Natural killer cell (primary cell): Measurements from ENCODE around the gene SANBR. TPM values are rescaled to one million over a fixed set of nuclear protein-coding genes. Genes with fewer than 3 reads are reported as not detected.

Source experiments
- ATAC-seq, 3 donors: fragments of 150-1000 bp in 2 of 3; fragments of 200-7000 bp in 1 of 3; cut with Tn5 transposase; 1 replicate in 1 of 3; 2 replicates in 2 of 3; pipeline ENCODE4 v1.10.0; 2021; ENCODE audit warnings: mild to moderate bottlenecking in 2 of 3, moderate library complexity in 2 of 3
- DNase-seq, 2 donors: peaks; one replicate each; pipeline versions ENCODE4 v3.0.0 to v3.0.0-alpha.2; 2013 to 2021; ENCODE audit warnings: mixed read lengths in 1 of 2
- H3K27ac ChIP-seq: one replicate; pipeline ENCODE4 v1.5.1; 2013; ENCODE audit warnings: mild to moderate bottlenecking, low read length
- H3K27me3 ChIP-seq: one replicate; pipeline ENCODE4 v1.6.1; 2013; ENCODE audit warnings: low read length; ENCODE audit not compliant: control insufficient read depth, insufficient read depth
- H3K36me3 ChIP-seq: one replicate; pipeline ENCODE4 v1.6.1; 2013; ENCODE audit warnings: low read length; ENCODE audit not compliant: control insufficient read depth, insufficient read depth
- H3K4me1 ChIP-seq: one replicate; pipeline ENCODE4 v1.6.1; 2013; ENCODE audit warnings: low read length; ENCODE audit not compliant: control insufficient read depth, insufficient read depth
- H3K4me3 ChIP-seq: one replicate; pipeline ENCODE4 v1.5.1; 2013; ENCODE audit warnings: low read length
- H3K9me3 ChIP-seq: one replicate; pipeline ENCODE4 v1.6.1; 2013; ENCODE audit warnings: low read length; ENCODE audit not compliant: control insufficient read depth, insufficient read depth
- H3K27ac Mint-ChIP-seq, 2 donors: one replicate each; pipeline ENCODE4 v1.8.0; 2022; ENCODE audit warnings: mild to moderate bottlenecking in 2 of 2, mixed read lengths in 2 of 2, moderate library complexity in 1 of 2
- H3K27me3 Mint-ChIP-seq, 2 donors: one replicate each; pipeline ENCODE4 v1.8.0; 2022; ENCODE audit warnings: low read depth in 2 of 2, mixed read lengths in 2 of 2
- H3K36me3 Mint-ChIP-seq: one replicate; pipeline ENCODE4 v1.8.0; 2022; ENCODE audit warnings: mixed read lengths
- H3K4me1 Mint-ChIP-seq, 2 donors: one replicate each; pipeline ENCODE4 v1.8.0; 2022; ENCODE audit warnings: mixed read lengths in 2 of 2
- H3K4me3 Mint-ChIP-seq: one replicate; pipeline ENCODE4 v1.8.0; 2022; ENCODE audit warnings: mild to moderate bottlenecking, moderate library complexity, mixed read lengths
- H3K9me3 Mint-ChIP-seq, 2 donors: one replicate each; pipeline ENCODE4 v1.8.0; 2022; ENCODE audit warnings: mixed read lengths in 2 of 2
- WGBS: methylation state at CpG from one replicate; pipeline ENCODE4 v1.1.7; 2013; ENCODE audit warnings: missing lambda C conversion rate; ENCODE audit not compliant: insufficient coverage; 5-methylcytosine and 5-hydroxymethylcytosine counted together
- intact Hi-C: fragments of 100-400 bp; cut with micrococcal nuclease; formaldehyde crosslinking; loops from one replicate; pipeline ENCODE4 v1.14.2; 2022
- total RNA-seq, 4 donors: library from RNA; stranded (reverse); fragments of 120-200 nt in 1 of 4; gene quantifications; one replicate each; pipeline versions ENCODE4 v1.2.3 to v1.2.4, GENCODE V29; 2013 to 2022
- TF ChIP-seq, protein P1 (sequence below): fragments of 200-600 bp; IDR thresholded peaks from one replicate; pipeline ENCODE4 v1.8.0; 2022; ENCODE audit warnings: antibody characterized with exemption

SANBR gene
- total RNA-seq, 3 donors from 2014 or later (not counting 1 experiment from before 2014, with no cell fraction given), result 5.3 to 6.3 (median 5.8) TPM

DNA sequence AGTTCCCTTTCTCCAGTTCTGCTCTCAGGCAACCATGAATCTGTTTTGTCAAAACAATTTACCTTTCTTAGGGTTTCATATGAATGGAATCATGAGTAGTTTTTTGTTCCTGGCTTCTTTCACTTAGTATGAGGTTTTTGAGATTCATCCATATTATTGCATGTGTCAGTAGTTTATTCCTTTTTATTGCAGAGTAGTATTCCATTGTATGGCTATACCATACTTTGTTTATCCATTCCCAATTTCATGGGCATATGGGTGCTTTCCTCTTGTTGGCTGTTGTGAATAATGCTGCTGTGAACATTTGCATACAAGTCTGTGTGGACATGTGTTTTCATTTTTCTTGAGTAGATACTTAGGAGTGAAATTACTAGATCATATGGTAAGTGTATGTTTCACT, 46.0 kb downstream of the SANBR start:
- intact Hi-C loops, result no loop called here
- H3K36me3 ChIP-seq, result no peaks in the 10 kb centered on the region
- H3K4me1 ChIP-seq, result no peaks in the 10 kb centered on the region
- Mint-ChIP-seq H3K27me3 (no peaks in the 10 kb centered on the region), H3K36me3 (no peaks in the 10 kb centered on the region), H3K4me3 (no peak overlapping the region), H3K27ac (no peak overlapping the region), H3K9me3 (no peaks in the 10 kb centered on the region), H3K4me1 (no peaks in the 10 kb centered on the region)
- no peak overlapping the region for H3K4me3 ChIP-seq
- TF ChIP-seq, protein P1, sequence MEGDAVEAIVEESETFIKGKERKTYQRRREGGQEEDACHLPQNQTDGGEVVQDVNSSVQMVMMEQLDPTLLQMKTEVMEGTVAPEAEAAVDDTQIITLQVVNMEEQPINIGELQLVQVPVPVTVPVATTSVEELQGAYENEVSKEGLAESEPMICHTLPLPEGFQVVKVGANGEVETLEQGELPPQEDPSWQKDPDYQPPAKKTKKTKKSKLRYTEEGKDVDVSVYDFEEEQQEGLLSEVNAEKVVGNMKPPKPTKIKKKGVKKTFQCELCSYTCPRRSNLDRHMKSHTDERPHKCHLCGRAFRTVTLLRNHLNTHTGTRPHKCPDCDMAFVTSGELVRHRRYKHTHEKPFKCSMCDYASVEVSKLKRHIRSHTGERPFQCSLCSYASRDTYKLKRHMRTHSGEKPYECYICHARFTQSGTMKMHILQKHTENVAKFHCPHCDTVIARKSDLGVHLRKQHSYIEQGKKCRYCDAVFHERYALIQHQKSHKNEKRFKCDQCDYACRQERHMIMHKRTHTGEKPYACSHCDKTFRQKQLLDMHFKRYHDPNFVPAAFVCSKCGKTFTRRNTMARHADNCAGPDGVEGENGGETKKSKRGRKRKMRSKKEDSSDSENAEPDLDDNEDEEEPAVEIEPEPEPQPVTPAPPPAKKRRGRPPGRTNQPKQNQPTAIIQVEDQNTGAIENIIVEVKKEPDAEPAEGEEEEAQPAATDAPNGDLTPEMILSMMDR, result no peak
- DNase-seq (no peak), ATAC-seq (no peak)
- H3K27ac ChIP-seq, result no peak overlapping the region
- H3K9me3 ChIP-seq, result no peaks in the 10 kb centered on the region
- H3K27me3 ChIP-seq, result no peaks in the 10 kb centered on the region

DNA sequence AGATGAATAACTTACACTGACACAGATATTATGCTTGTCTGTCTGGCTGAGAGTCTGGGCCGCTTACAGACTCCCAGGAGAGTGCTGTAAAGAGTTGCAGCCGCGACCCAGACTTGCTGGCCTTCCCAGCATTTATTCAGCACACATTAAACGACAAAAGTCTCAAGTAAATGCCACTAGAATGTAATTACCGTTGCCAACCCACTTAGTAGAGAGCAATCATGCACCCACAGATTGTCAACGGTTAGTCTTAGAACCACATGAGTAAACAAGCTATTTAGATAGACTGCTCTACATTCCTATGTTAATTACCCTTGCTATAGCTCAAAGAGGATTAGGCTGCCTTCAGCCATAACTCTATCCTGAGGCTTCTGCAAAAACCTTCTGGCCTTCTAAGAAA, 48.5 kb downstream of the SANBR start:
- no peaks in the 10 kb centered on the region for H3K27me3 Mint-ChIP-seq
- intact Hi-C loops, result no loop called here
- no peak overlapping the region for H3K27ac Mint-ChIP-seq
- Histone ChIP-seq H3K4me3 (no peak overlapping the region), H3K4me1 (no peaks in the 10 kb centered on the region), H3K36me3 (peaks cover 3% of the 10 kb centered on the region), H3K27ac (no peak overlapping the region), H3K9me3 (no peaks in the 10 kb centered on the region), H3K27me3 (no peaks in the 10 kb centered on the region)
- no peaks in the 10 kb centered on the region for H3K4me1 Mint-ChIP-seq
- TF ChIP-seq, protein P1, result no peak
- H3K36me3 Mint-ChIP-seq, result no peaks in the 10 kb centered on the region
- ATAC-seq (no peak), DNase-seq (no peak)
- 91% methylated on average over 6 of the region's 6 CpGs for WGBS
- H3K4me3 Mint-ChIP-seq, result no peak overlapping the region
- H3K9me3 Mint-ChIP-seq, result no peaks in the 10 kb centered on the region

Other genes with a start within 250 kb of the SANBR start
- gene REL, start 184.3 kb upstream of the SANBR start, total RNA-seq, result 100 to 1,000 TPM; 128 to 197 (median 178) TPM
- 10 to 100 TPM; 15.8 to 18.1 (median 17.9) TPM for gene PEX13, start 48.2 kb upstream of the SANBR start, total RNA-seq
- gene PUS10, start 47.6 kb upstream of the SANBR start, total RNA-seq, result 10 to 100 TPM in 1 of 3 donors, 1 to 10 TPM in 2; 7.2 to 15.2 (median 8.4) TPM
- gene C2orf74, start 96.3 kb downstream of the SANBR start, total RNA-seq, result 1 to 10 TPM; 5.7 to 6.1 (median 6.0) TPM